Stomach (tissue), 4 donors: ENCODE data around the gene INTS7.

Experiments used
- CTCF ChIP-seq, 7 experiments: fragments of 450-650 bp in 4 of 7; fragments of 200-600 bp in 3 of 7; sonication (generic) in 3 of 7; IDR thresholded peaks; one replicate each; pipeline ENCODE4 v1.5.1; 2016 to 2019; ENCODE audit warnings: antibody characterized with exemption in 7 of 7, control low read depth in 2 of 7, mild to moderate bottlenecking in 1 of 7
- EP300 ChIP-seq: sonication (generic); formaldehyde crosslinking; IDR thresholded peaks from one replicate; pipeline ENCODE4 v1.6.1; 2017; ENCODE audit warnings: antibody characterized with exemption
- POLR2A ChIP-seq, 4 donors: fragments of 450-650 bp; IDR thresholded peaks; one replicate each; pipeline ENCODE4 v1.6.1; 2016; ENCODE audit warnings: antibody characterized with exemption in 4 of 4, control low read depth in 2 of 4, mild to moderate bottlenecking in 1 of 4, moderate library complexity in 1 of 4
- POLR2AphosphoS5 ChIP-seq, 3 donors: sonication (generic); formaldehyde crosslinking; IDR thresholded peaks; one replicate each; pipeline ENCODE4 v1.6.1; 2016; ENCODE audit warnings: antibody characterized with exemption in 3 of 3

DNA sequence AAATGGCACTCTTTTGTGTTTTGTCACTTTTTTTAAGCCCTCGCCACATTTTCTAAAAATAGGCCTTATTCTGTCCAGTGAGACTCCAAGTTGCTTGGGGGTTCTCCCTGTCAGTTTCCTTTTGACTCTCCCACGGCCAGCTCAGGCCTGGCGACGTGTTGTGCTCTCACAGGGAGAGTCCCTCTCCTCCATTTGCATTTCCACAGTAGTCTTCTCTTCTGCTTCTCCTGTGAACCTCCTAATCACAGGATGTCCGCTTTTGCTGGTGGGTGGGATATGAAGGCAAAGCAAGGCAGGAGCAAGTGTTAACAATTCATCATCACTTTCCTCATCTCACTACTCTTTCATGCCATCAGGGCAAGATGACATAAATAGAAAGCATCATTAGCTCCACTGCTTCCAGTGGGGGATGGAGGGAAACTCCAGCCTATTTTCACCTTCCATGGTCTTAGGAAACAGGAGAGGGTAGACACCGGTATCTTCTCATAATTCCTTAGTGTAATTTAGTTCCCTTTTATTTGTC is 99.8 kb downstream of the INTS7 start:
- no peak for TF ChIP-seq CTCF (IDR thresholded peaks at IDR 0.05)
- TF ChIP-seq EP300: no peak
- TF ChIP-seq POLR2A (IDR thresholded peaks at IDR 0.05): no peak
- no peak for TF ChIP-seq POLR2AphosphoS5 (IDR thresholded peaks at IDR 0.05)
